GM15510 (cell line): ENCODE data around the gene APLP1.

ENCODE experiments used
- POLR2A ChIP-seq: IDR thresholded peaks from 3 replicates; pipeline ENCODE4 v1.6.1; 2011; ENCODE audit warnings: borderline replicate concordance; ENCODE audit not compliant: insufficient read length; ENCODE audit errors: extremely low read depth

The APLP1 gene

DNA sequence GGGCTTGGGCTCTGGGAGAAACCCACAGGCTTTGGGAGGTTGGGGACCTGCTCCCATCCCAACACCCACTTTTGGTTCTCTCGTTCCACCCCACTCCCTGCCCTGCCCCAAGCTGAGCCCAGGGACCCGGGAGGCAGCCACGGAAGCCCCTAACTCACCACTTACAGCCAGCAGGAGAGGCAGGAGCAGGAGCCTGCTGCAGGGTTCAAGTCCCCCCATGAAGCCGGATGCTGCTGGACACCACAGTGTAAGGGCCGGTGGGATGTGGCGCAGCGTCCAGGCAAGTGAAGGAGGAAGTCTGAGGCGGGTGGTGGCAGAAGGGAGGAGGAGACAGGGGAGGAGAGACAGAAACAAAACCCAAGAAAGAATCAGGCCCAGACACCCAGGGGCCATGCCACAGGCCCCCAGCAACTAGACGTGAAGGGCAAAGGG lies 39.7 kb downstream of the APLP1 start, which contains the start of gene TYROBP:
Gene TYROBP, minus strand, starts transcription at position 286 of the 432 bp plus-strand sequence. Its CDS starts 67 bp downstream, at position 219.
- TF ChIP-seq POLR2A = no peak

DNA sequence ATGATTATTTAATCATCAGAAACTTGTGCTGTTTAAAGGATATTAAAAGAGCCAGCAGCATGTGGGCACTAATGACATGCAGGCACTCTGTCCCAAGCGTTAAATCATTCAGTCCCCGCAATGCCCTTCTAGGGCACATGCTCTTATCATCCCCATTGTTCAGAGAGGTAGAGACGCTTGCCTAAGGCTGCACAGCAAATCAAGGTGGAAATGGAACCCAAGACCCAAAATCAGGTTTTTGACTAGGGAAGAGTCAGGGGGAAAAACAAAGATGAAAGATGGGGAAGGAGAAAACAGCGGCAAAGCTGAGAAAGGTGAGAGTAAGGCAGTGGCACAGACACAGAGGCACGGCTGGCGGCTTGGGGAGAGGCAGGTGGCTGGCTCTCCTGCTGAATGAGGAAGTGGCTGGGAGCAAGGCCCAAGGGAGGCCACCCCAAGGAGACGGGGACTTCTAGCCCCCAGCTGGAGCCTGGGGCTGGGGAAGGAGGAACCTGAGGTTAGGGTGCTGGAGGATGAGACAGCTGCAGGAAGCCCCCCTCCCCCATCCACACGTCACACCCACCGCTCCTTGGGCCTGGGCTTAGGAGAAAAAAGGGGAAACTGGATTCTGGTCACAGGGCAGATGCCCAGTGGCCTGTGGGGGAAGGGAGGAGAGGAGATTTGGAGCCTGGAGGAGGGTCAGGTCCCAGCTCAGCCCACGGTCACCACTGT lies 40.8 kb downstream of the APLP1 start:
- no peak for TF ChIP-seq POLR2A

DNA sequence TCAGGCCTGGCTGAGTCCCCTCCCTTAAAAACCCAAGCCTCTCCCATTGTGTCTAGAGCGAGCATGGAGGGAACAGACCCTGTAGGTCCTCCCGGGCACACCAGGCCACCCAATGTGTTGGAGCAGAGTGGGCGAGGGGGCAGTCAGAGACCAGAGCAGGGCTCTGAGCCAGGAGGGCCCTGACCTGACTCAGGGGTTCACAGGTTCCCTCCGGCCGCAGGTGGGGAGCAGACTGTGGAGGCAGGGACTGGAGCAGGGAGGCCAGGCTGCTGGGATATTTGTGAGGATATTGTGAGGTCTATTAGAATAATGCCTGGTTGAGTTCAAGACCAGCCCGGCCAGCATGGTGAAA lies 41.3 kb downstream of the APLP1 start:
- no peak for TF ChIP-seq POLR2A

DNA sequence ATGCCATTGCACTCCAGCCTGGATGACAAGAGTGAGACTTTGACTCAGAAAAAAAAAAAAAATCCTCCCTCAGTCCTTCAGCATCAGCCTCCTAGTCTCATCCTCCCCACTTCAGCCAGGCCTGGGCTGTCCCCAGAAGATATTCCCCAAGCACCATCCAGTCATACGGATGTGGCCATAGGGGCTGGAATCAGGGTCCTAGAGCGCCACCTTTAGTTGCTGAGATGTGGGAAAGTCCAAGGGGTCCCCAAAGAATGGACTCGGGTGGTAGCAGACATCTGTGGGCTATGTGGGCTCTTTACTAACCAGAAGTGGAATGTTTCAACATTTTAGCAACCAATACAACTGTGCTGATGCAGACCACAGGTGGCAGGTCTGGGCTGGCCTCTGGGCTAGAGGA lies 42.8 kb downstream of the APLP1 start:
- TF ChIP-seq POLR2A = no peak

DNA sequence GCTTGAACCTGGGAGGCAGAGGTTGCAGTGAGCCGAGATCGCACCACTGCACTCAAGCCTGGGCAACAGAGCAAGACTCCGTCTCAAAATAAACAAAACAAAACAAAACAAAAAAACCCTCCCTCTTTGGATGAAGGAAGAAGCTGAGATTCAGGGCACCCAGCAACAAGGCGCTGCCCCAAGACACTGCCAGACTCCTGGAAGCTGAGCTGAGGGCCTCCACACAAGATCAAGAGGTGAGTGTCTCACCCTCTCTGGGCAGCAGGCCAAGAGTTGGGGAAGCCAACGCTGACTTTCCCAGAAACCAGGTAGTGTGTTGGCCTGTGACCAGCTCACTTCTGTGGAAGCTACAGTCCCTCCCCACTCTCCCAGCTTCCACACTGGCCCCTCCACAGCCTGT lies 43.4 kb downstream of the APLP1 start:
- no peak for TF ChIP-seq POLR2A

DNA sequence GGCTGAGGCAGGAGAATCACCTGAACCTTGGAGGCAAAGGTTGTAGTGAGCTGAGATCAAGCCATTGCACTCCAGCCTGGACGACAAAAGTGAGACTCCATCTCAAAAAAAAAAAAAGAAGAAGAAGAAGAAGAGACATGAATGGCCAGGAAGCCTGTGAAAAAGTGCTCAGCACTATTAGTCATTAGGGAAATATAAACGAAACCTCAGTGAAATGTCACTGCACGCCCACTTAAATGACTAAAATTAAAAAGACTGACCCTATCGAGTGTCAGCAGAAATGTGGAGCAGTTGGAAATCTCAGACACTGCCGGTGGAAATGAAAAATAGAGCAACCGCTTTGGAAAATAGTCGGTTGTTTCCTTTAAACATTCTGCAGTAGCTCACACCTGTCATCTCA lies 45.2 kb downstream of the APLP1 start:
- TF ChIP-seq POLR2A = no peak

DNA sequence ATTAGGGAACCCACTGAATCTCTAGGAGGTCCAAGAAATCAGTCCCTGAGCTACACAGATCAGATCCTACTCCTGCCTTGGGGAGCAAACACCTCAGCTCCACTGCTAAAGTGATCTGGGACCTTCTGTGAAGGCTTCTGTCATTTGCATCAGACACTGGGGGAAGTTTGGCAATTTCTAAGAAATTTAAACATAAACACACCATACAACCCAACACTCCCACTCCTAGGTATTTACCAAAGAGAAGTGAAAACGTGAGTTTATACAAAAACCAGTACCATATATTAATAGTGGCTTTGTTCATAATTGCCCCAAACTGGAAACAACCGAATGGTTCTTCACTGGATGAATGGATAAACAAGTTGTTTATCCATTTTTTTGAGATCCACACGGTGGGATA lies 47.1 kb downstream of the APLP1 start:
- TF ChIP-seq POLR2A = peak; percentile 20

DNA sequence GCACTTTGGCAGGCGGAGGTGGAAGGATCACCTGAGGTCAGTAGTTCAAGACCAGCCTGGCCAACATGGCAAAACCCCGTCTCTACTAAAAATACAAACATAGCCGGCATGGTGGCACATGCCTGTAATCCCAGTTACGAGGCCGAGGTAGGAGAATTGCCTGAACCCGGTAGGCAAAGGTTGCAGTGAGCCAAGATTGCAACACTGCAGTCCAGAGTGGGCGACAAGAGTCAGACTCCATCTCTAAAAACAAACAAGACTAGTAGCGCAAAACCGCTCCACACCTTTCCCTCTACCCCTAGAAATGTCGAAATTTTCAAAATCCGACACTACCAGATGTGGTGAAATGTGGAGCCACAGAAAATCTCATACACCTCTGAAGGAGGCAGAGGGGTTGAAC lies 50.9 kb downstream of the APLP1 start:
- TF ChIP-seq POLR2A = no peak

DNA sequence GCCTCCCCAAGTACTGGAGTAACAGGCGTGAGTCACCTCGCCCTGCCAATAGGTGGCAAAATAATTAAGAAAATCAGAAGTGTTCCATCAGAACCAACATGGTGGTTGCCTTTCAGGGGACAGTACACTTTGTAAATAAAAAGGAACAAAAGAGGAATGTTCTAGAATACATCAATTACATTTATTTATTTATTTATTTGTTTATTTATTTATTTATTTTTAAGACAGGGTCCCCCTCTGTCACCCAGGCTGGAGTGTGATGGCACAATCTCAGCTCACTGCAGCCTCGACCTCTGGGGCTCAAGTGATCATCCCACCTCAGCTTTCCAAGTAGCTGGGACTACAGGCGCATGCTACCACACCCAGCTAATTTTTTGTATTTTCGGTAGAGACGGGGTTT lies 52.6 kb downstream of the APLP1 start:
- no peak for TF ChIP-seq POLR2A

DNA sequence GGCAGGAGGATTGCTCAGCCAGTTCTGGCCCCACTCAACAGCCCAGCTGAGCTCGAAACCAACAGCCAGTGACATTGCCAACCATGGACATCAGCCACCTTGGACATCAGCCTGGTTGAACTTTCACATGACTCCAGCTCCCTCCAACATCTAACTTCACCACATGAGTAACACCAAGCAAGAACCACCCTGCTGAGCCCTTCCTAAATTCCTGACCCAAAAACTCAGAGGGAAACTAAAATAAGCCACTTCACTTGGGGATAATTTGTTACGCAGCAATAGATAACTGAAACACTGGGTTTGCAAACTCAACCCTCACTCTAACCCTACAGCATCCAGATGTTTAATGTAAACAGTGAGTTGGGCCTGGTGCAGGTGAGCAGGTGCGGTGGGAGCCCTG lies 57.1 kb downstream of the APLP1 start:
- TF ChIP-seq POLR2A = no peak

DNA sequence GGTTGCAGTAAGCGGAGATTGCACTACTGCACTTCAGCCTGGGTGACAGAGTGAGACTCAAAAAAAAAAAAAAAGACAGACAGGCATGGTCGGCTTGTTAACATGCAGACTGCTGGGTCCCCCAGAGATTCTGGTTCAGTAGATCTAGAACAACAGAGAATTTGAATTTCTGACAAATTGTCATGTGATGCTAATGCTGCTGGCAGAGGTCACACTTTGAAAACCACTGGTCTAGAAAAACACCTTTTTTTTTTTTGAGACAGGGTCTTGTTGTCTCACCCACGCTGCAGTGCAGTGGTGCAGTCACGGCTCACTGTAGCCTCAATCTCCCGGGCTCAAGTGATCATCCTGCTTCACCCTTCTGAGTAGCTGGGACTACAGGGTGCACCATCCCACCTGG lies 60.1 kb downstream of the APLP1 start:
- no peak for TF ChIP-seq POLR2A
